ENCODE measurements around the gene SEPTIN11. TPM values are rescaled to one million over a fixed set of nuclear protein-coding genes. Genes with fewer than 3 reads are reported as not detected.
A peak's percentile ranks its signal among the peaks of the same experiment; 100 is the strongest.

Gene SEPTIN11
- polyA plus RNA-seq, 1 experiment: 346 TPM

- DNase-seq (ENCODE audit: low read depth): no peak
- Histone ChIP-seq H3K4me3 (ENCODE audit: low read depth, low read length) (no peak overlapping the region), H3K27me3 (ENCODE audit: control insufficient read depth, insufficient read depth, low read length) (no peaks in the 10 kb centered on the region), H3K36me3 (ENCODE audit: control insufficient read depth, insufficient read depth, low read length) (peaks cover 3% of the 10 kb centered on the region)
- POLR2A ChIA-PET: no interaction called here
- peak; percentile 42 for TF ChIP-seq CTCF (IDR thresholded peaks at IDR 0.05; ENCODE audit: insufficient read depth, low read depth, low read length)
- CTCF ChIA-PET: interaction anchor here (0.6 kb wide), 1 partner anchor 17 kb away, joined by 3 read pairs; no protein-coding TSS in a partner anchor
Measured at GRCh38 chr4:76984127-76984526, 34.6 kb downstream of the SEPTIN11 start.

GRCh38 chr4:76984788-76985211, 35.2 kb downstream of the SEPTIN11 start:
- POLR2A ChIA-PET: interaction anchor here (0.6 to 0.7 kb wide), 2 partner anchors 31 to 231 kb away, joined by 3 read pairs; no protein-coding TSS in a partner anchor
- Histone ChIP-seq H3K27me3 (ENCODE audit: control insufficient read depth, insufficient read depth, low read length) (no peaks in the 10 kb centered on the region), H3K4me3 (ENCODE audit: low read depth, low read length) (no peak overlapping the region), H3K36me3 (ENCODE audit: control insufficient read depth, insufficient read depth, low read length) (peaks cover 3% of the 10 kb centered on the region)
- TF ChIP-seq CTCF (IDR thresholded peaks at IDR 0.05; ENCODE audit: insufficient read depth, low read depth, low read length): no peak
- CTCF ChIA-PET: interaction anchor here (1.3 to 1.4 kb wide), 2 partner anchors 16 to 56 kb away, joined by 3 read pairs; no protein-coding TSS in a partner anchor
- DNase-seq (ENCODE audit: low read depth): peak; percentile 100

- no peaks in the 10 kb centered on the region for H3K27me3 ChIP-seq (ENCODE audit: control insufficient read depth, insufficient read depth, low read length)
- peak; percentile 99 for DNase-seq (ENCODE audit: low read depth)
- peak; percentile 34 for TF ChIP-seq CTCF (IDR thresholded peaks at IDR 0.05; ENCODE audit: insufficient read depth, low read depth, low read length)
- peaks cover 3% of the 10 kb centered on the region for H3K36me3 ChIP-seq (ENCODE audit: control insufficient read depth, insufficient read depth, low read length)
- ChIA-PET POLR2A (interaction anchor here (0.6 to 1.1 kb wide), 10 partner anchors 25 to 441 kb away, joined by 3 to 5 read pairs (median 3); no protein-coding TSS in a partner anchor), CTCF (interaction anchor here (0.7 to 1.4 kb wide), 7 partner anchors 8 to 330 kb away, joined by 3 to 7 read pairs (median 3); no protein-coding TSS in a partner anchor)
- peak overlapping the region; percentile 5; the same call in 1 of the 2 replicates for H3K4me3 ChIP-seq (ENCODE audit: low read depth, low read length)
Measured at GRCh38 chr4:76987153-76987591, 37.6 kb downstream of the SEPTIN11 start.

GRCh38 chr4:76987685-76988084, 38.1 kb downstream of the SEPTIN11 start:
- POLR2A ChIA-PET: interaction anchor here (0.6 to 1.1 kb wide), 8 partner anchors 25 to 397 kb away, joined by 3 to 5 read pairs (median 3); no protein-coding TSS in a partner anchor
- CTCF ChIA-PET: interaction anchor here (0.9 to 1.4 kb wide), 5 partner anchors 11 to 330 kb away, joined by 3 to 5 read pairs (median 3); no protein-coding TSS in a partner anchor
- Histone ChIP-seq H3K4me3 (ENCODE audit: low read depth, low read length) (peak overlapping the region; percentile 31), H3K36me3 (ENCODE audit: control insufficient read depth, insufficient read depth, low read length) (peaks cover 3% of the 10 kb centered on the region), H3K27me3 (ENCODE audit: control insufficient read depth, insufficient read depth, low read length) (no peaks in the 10 kb centered on the region)
- DNase-seq (ENCODE audit: low read depth): no peak
- TF ChIP-seq CTCF (IDR thresholded peaks at IDR 0.05; ENCODE audit: insufficient read depth, low read depth, low read length): 0 out of 2 replicates have a peak, but pooled peaks have one; percentile 11

- DNase-seq (ENCODE audit: low read depth): no peak
Measured at GRCh38 chr4:76989391-76990061, 40.0 kb downstream of the SEPTIN11 start.

More at GRCh38 chr4:76989391-76990061, 40.0 kb downstream of the SEPTIN11 start:
- POLR2A ChIA-PET: no interaction called here
- CTCF ChIA-PET: no interaction called here
- Histone ChIP-seq H3K27me3 (ENCODE audit: control insufficient read depth, insufficient read depth, low read length) (no peaks in the 10 kb centered on the region), H3K36me3 (ENCODE audit: control insufficient read depth, insufficient read depth, low read length) (peaks cover 3% of the 10 kb centered on the region), H3K4me3 (ENCODE audit: low read depth, low read length) (no peak overlapping the region)
- no peak for TF ChIP-seq CTCF (IDR thresholded peaks at IDR 0.05; ENCODE audit: insufficient read depth, low read depth, low read length)
